A673 (cell line): Measurements from ENCODE around the gene ZNF385B. TPM values are rescaled to one million over a fixed set of nuclear protein-coding genes. Genes with fewer than 3 reads are reported as not detected.
A peak's percentile ranks its signal among the peaks of the same experiment; 100 is the strongest.

Experiments
- BruUV-seq: library from RNA; stranded (reverse); fragments of 400-500 nt; replicated peaks from 2 replicates; lab custom pipeline; 2021; lab: Mats Ljungman, UMichigan
- CTCF ChIA-PET: fragments of 300-600 bp; sonication (Branson Sonifier 250); formaldehyde crosslinking; loops from one replicate; lab custom pipeline; 2022; ENCODE audit warnings: antibody characterized with exemption; lab: Charles Lee
- POLR2A ChIA-PET: fragments of 300-600 bp; sonication (Branson Sonifier 250); formaldehyde crosslinking; loops from one replicate; lab custom pipeline; 2022; ENCODE audit warnings: antibody characterized with exemption; ENCODE audit not compliant: low non-redundant PET; lab: Charles Lee
- DNase-seq: peaks from one replicate; pipeline ENCODE4 v3.0.0-alpha.2; 2015; ENCODE audit warnings: low spot score
- H3K27ac ChIP-seq: fragments of 200-600 bp; sonication (generic); 2 replicates; pipeline ENCODE4 v1.5.1; 2016; ENCODE audit warnings: mixed run types, low read depth, mild to moderate bottlenecking, mixed read lengths, antibody characterized with exemption, low read length; ENCODE audit not compliant: poor library complexity, severe bottlenecking
- H3K27me3 ChIP-seq: fragments of 200-600 bp; sonication (generic); replicated peaks from 2 replicates; pipeline ENCODE4 v1.6.1; 2017; ENCODE audit warnings: mixed run types, low read depth, mild to moderate bottlenecking, mixed read lengths, antibody characterized with exemption, low read length; ENCODE audit not compliant: insufficient read depth, poor library complexity
- H3K36me3 ChIP-seq: fragments of 200-600 bp; sonication (generic); 2 replicates; pipeline ENCODE4 v1.6.1; 2016; ENCODE audit warnings: mixed run types, mild to moderate bottlenecking, mixed read lengths, antibody characterized with exemption, low read length; ENCODE audit not compliant: insufficient read depth, poor library complexity, severe bottlenecking
- H3K4me1 ChIP-seq: fragments of 200-600 bp; sonication (generic); 2 replicates; pipeline ENCODE4 v1.6.1; 2017; ENCODE audit warnings: mixed run types, mild to moderate bottlenecking, mixed read lengths, antibody characterized with exemption, low read length; ENCODE audit not compliant: insufficient read depth, poor library complexity, severe bottlenecking
- H3K4me3 ChIP-seq: fragments of 200-600 bp; sonication (generic); 2 replicates; pipeline ENCODE4 v1.5.1; 2016; ENCODE audit warnings: low read depth, mixed run types, mild to moderate bottlenecking, mixed read lengths, low read length; ENCODE audit not compliant: poor library complexity, severe bottlenecking
- H3K9me3 ChIP-seq: fragments of 200-600 bp; sonication (generic); 2 replicates; pipeline ENCODE4 v1.6.1; 2016; ENCODE audit warnings: mixed run types, low read depth, mild to moderate bottlenecking, mixed read lengths, antibody characterized with exemption, low read length; ENCODE audit not compliant: poor library complexity, severe bottlenecking
- CTCF ChIP-seq: fragments of 300-800, 200-600 bp; sonication (generic); conservative IDR thresholded peaks from 2 replicates; pipeline ENCODE4 v1.5.1; 2017; ENCODE audit warnings: low read depth, mild to moderate bottlenecking, antibody characterized with exemption, low read length, moderate library complexity, mixed read lengths
- EZH2 ChIP-seq: fragments of 200-600 bp; sonication (generic); IDR thresholded peaks from 2 replicates; pipeline ENCODE4 v1.6.1; 2017; ENCODE audit warnings: borderline replicate concordance, low read depth, mild to moderate bottlenecking, mixed read lengths, antibody characterized with exemption, low read length; ENCODE audit not compliant: poor library complexity, severe bottlenecking
- intact Hi-C: fragments of 100-400 bp; cut with micrococcal nuclease; formaldehyde crosslinking; loops from one replicate; pipeline ENCODE4 v1.10.0; 2022; ENCODE audit not compliant: unreplicated experiment
- total RNA-seq: library from RNA; stranded (reverse); gene quantifications from 2 replicates; pipeline ENCODE4 v1.2.3, GENCODE V29; 2021

The ZNF385B gene
- total RNA-seq, 1 experiment from 2014 or later = not detected

GRCh38 chr2:179751163-179751809, 110.1 kb downstream of the ZNF385B start:
- peak; percentile 39 for DNase-seq
- no peaks in the 10 kb centered on the region for H3K9me3 ChIP-seq
- no peak overlapping the region for H3K4me3 ChIP-seq
- ChIA-PET CTCF (no interaction called here), POLR2A (no interaction called here)
- intact Hi-C loops = loop anchor here (1.0 to 10.0 kb wide), 4 partner anchors 329 to 856 kb away; no protein-coding TSS in a partner anchor
- H3K27me3 ChIP-seq = no peaks in the 10 kb centered on the region
- no peaks in the 10 kb centered on the region for H3K4me1 ChIP-seq
- no TSS peak for BruUV-seq
- no peak overlapping the region for H3K27ac ChIP-seq
- no peaks in the 10 kb centered on the region for H3K36me3 ChIP-seq
- TF ChIP-seq CTCF = peak; percentile 76
- no peak for TF ChIP-seq EZH2

- TF ChIP-seq CTCF (no peak), EZH2 (no peak)
- Histone ChIP-seq H3K4me1 (no peaks in the 10 kb centered on the region), H3K36me3 (no peaks in the 10 kb centered on the region), H3K9me3 (no peaks in the 10 kb centered on the region), H3K27ac (no peak overlapping the region), H3K4me3 (no peak overlapping the region), H3K27me3 (peaks cover 8% of the 10 kb centered on the region)
- intact Hi-C loops = loop anchor here (5.0 kb wide), 1 partner anchor 952 kb away; no protein-coding TSS in a partner anchor
- POLR2A ChIA-PET = no interaction called here
- CTCF ChIA-PET = no interaction called here
- no peak for DNase-seq
- BruUV-seq = no TSS peak
Measured at GRCh38 chr2:179749210-179749609, 112.2 kb downstream of the ZNF385B start.

DNA sequence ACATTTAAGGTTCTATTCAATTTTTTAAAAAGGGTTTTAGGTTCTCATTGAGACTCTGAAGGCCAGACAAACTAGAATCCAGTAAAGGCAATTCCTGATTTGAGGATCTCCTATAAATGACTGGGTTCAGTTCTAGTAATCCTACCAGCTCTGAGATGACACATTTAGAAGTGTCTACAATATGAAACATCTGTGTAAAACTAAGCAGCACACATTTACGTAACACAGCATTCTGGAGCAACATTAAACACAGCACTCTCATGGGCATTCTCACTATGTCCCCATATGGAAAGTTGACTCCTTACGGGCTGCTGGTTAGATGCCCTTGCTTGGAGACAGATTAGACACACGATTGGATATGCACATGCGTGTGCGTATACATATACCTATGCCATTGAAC, 114.4 kb downstream of the ZNF385B start:
- CTCF ChIA-PET = no interaction called here
- POLR2A ChIA-PET = no interaction called here
- intact Hi-C loops = loop anchor here (5.0 kb wide), 1 partner anchor 950 kb away; no protein-coding TSS in a partner anchor
- Histone ChIP-seq H3K4me3 (no peak overlapping the region), H3K27ac (no peak overlapping the region), H3K9me3 (no peaks in the 10 kb centered on the region), H3K27me3 (peaks cover 17% of the 10 kb centered on the region), H3K36me3 (no peaks in the 10 kb centered on the region), H3K4me1 (no peaks in the 10 kb centered on the region)
- no TSS peak for BruUV-seq
- DNase-seq = no peak
- TF ChIP-seq CTCF (no peak), EZH2 (no peak)
